ENCODE results near the gene TFCP2.

The TFCP2 gene

DNA sequence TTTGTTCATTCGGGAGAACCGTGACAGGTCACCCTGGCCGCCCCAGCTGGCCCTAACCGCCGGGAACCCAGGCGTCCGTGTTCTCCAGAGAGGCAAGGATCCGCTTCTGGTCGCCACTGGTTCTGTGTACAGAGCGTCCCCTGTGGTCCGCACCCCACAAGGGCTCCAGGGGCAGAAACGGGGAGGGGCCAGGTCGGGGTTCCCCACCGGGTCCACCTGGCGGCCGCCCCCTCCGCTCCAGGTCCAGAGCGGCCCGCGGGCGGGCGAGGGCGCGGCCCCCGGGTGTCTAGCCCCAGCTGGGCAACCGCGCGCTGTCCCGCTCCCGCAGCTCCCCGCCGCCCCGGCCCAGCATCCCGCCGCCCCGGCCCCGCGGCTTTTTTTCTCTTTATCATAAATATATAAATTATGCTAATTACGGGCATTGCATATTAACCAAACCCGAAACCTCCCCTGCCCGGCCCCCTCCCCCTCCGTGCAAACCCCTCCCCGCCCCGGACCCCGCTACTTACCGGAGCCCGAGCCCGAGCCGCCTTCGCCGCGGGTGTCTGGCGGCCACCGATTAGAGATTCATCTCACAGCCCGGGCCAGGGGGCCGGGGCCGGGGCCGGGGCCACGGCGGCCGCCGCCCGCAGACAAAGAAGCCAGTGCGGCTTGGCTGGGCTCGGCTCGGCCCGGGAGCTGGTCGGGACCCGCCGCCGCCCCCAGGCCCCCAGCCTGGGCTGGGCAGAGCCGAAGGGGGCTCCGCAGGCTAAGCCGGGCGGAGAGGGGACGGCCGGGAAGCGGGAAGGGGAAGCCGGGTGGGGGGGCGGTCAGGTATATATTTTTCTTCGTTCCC, 44.4 kb upstream of the TFCP2 start:
- Histone ChIP-seq H3K36me3 (ENCODE audit: control insufficient read depth, insufficient read depth, low read length) (no peaks in the 10 kb centered on the region), H3K4me3 (replicated peaks; ENCODE audit: low read depth, low read length) (peak overlapping the region; percentile 77), H3K27me3 (replicated peaks; ENCODE audit: control insufficient read depth, insufficient read depth, low read length) (no peaks in the 10 kb centered on the region)
- TF ChIP-seq, protein P1, sequence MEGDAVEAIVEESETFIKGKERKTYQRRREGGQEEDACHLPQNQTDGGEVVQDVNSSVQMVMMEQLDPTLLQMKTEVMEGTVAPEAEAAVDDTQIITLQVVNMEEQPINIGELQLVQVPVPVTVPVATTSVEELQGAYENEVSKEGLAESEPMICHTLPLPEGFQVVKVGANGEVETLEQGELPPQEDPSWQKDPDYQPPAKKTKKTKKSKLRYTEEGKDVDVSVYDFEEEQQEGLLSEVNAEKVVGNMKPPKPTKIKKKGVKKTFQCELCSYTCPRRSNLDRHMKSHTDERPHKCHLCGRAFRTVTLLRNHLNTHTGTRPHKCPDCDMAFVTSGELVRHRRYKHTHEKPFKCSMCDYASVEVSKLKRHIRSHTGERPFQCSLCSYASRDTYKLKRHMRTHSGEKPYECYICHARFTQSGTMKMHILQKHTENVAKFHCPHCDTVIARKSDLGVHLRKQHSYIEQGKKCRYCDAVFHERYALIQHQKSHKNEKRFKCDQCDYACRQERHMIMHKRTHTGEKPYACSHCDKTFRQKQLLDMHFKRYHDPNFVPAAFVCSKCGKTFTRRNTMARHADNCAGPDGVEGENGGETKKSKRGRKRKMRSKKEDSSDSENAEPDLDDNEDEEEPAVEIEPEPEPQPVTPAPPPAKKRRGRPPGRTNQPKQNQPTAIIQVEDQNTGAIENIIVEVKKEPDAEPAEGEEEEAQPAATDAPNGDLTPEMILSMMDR (IDR thresholded peaks at IDR 0.05; ENCODE audit: insufficient read depth, low read length, poor library complexity, severe bottlenecking), result peak; percentile 65
- peak; percentile 62 for DNase-seq (ENCODE audit: extremely low read depth, insufficient read length)

DNA sequence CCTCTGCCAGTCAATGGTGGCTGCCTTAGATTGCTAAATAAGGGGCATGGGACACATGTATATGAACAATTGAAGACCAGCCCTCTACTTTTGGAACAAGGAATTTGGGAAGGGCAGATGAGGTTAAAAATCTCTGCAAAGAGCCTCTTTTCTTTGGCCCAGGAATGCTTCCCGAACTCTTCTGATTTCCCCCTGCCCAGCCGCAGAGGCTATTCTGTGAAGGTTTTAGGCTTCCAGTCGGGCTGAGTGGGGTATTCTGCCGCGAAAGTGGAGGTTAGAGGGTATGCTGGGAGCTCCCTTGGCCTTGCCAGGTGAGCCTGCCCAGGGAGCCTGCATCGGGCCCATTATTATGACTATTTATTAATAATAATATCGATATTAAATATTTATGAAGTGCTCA, 43.7 kb upstream of the TFCP2 start:
- TF ChIP-seq, protein P1 (IDR thresholded peaks at IDR 0.05; ENCODE audit: insufficient read depth, low read length, poor library complexity, severe bottlenecking), result no peak
- Histone ChIP-seq H3K27me3 (replicated peaks; ENCODE audit: control insufficient read depth, insufficient read depth, low read length) (no peaks in the 10 kb centered on the region), H3K36me3 (ENCODE audit: control insufficient read depth, insufficient read depth, low read length) (no peaks in the 10 kb centered on the region), H3K4me3 (replicated peaks; ENCODE audit: low read depth, low read length) (peak overlapping the region; percentile 77; the same call in 1 of the 2 replicates)
- no peak for DNase-seq (ENCODE audit: extremely low read depth, insufficient read length)

DNA sequence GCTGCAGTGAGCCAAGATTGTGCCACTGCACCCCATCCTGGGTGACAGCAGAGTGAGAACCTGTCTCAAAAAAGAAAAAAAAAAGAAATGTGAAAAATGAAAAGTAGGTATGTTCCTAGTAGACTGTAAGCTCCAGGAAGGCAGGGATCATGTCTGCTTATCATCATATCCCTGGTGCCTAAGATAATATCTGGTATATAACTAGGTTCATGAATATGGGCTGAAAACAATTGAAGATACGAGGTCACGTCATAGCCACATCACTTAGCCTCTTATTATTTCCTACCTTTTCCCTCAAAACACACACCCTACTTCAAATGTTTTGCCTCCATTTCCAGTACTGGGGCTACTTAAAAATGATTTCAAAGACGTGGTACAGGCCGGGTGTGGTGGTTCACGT, 42.0 kb upstream of the TFCP2 start:
- no peaks in the 10 kb centered on the region for H3K36me3 ChIP-seq (ENCODE audit: control insufficient read depth, insufficient read depth, low read length)
- TF ChIP-seq, protein P1 (IDR thresholded peaks at IDR 0.05; ENCODE audit: insufficient read depth, low read length, poor library complexity, severe bottlenecking), result no peak
- no peaks in the 10 kb centered on the region for H3K27me3 ChIP-seq (replicated peaks; ENCODE audit: control insufficient read depth, insufficient read depth, low read length)
- no peak overlapping the region for H3K4me3 ChIP-seq (replicated peaks; ENCODE audit: low read depth, low read length)
- no peak for DNase-seq (ENCODE audit: extremely low read depth, insufficient read length)

DNA sequence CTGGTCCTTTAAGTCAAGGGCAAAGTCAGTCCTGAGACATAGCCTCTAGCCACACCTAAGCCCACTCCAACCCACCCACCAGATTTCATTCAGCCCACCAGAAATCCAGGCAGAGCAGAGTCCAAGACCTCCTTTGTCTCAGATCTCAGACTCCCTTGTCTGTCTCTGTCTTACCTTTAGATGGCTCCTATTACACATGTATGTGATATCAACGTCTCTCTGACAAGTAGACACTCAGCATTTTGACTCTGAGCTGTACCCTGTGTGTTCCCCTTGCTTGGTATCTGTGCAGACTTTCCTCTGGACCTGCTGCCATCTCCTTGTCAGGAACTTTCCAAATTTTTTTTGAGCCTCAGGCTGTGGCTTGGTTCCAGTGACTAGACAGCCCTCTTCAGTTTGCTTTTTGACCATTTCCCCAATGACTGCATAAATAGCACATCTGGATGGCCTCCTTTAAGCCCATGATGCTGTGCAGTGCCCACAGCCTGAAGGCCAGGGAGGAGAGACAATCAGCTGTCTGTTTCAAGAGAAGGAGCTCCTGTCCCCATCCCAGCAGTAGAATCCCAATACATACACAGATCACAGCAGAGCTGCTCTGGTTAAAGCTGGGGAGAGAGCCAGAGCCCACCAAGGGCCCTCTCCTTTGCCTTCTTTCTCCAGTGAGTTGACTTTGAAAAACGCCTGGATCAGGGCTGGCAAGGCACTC, 37.9 kb upstream of the TFCP2 start:
- TF ChIP-seq, protein P1 (IDR thresholded peaks at IDR 0.05; ENCODE audit: insufficient read depth, low read length, poor library complexity, severe bottlenecking), result no peak
- Histone ChIP-seq H3K27me3 (replicated peaks; ENCODE audit: control insufficient read depth, insufficient read depth, low read length) (no peaks in the 10 kb centered on the region), H3K36me3 (ENCODE audit: control insufficient read depth, insufficient read depth, low read length) (no peaks in the 10 kb centered on the region), H3K4me3 (replicated peaks; ENCODE audit: low read depth, low read length) (no peak overlapping the region)
- no peak for DNase-seq (ENCODE audit: extremely low read depth, insufficient read length)

DNA sequence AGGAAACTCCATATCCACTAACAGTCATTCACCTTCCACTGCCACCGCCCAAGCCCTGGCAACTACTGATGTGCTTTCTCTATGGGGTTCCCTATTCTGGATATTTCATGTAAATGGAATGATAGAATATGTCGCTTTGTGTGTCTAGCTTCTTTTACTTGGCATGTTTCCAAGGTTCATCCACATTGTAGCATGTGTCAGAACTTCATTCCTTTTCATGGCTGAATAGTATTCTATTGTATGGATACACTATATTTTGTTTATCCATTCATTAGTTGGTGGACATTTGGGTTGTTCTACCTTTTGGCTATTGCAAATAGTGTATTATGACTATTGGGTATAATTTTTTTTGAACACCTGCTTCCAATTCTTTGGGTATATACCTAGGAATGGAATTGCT, 36.3 kb upstream of the TFCP2 start:
- DNase-seq (ENCODE audit: extremely low read depth, insufficient read length), result no peak
- Histone ChIP-seq H3K27me3 (replicated peaks; ENCODE audit: control insufficient read depth, insufficient read depth, low read length) (no peaks in the 10 kb centered on the region), H3K4me3 (replicated peaks; ENCODE audit: low read depth, low read length) (no peak overlapping the region), H3K36me3 (ENCODE audit: control insufficient read depth, insufficient read depth, low read length) (no peaks in the 10 kb centered on the region)
- TF ChIP-seq, protein P1 (IDR thresholded peaks at IDR 0.05; ENCODE audit: insufficient read depth, low read length, poor library complexity, severe bottlenecking), result no peak
